GM12878 (cell line): ENCODE data around the gene SLC35F2. TPM values are rescaled to one million over a fixed set of nuclear protein-coding genes. Genes with fewer than 3 reads are reported as not detected.

ENCODE experiments used
- ATAC-seq: fragments of 200-7000 bp; cut with Tn5 transposase; 3 replicates; pipeline ENCODE4 v1.9.1; 2020; ENCODE audit warnings: mild to moderate bottlenecking, moderate library complexity
- BruUV-seq: library from RNA; stranded (reverse); fragments of 400-500 nt; replicated peaks from 2 replicates; lab custom pipeline; 2021; lab: Mats Ljungman, UMichigan
- CTCF ChIA-PET: fragments of 300-600 bp; sonication (Branson Sonifier 250); formaldehyde crosslinking; extraction: SDS; loops from one replicate; lab custom pipeline; 2021; ENCODE audit warnings: inconsistent platforms; lab: Yijun Ruan, JAX
- POLR2A ChIA-PET: fragments of 350-600 bp; formaldehyde crosslinking; extraction: SDS; loops from one replicate; lab custom pipeline; 2021; ENCODE audit warnings: inconsistent platforms; lab: Charles Lee
- RAD21 ChIA-PET: fragments of 300-600 bp; sonication (Branson Sonifier 250); formaldehyde crosslinking; loops from one replicate; lab custom pipeline; 2023; ENCODE audit warnings: antibody characterized with exemption; ENCODE audit not compliant: unreplicated experiment; lab: Charles Lee
- SMC1A ChIA-PET: fragments of 300-600 bp; sonication (Branson Sonifier 250); formaldehyde crosslinking; loops from one replicate; lab custom pipeline; 2023; ENCODE audit not compliant: unreplicated experiment, uncharacterized antibody; lab: Charles Lee
- DNase-seq: peaks from one replicate; pipeline ENCODE4 v3.0.0-alpha.2; 2011; ENCODE audit warnings: low read depth, low spot score
- FAIRE-seq: peaks from 3 replicates; lab custom pipeline; 2011; peaks lifted over from hg19 to GRCh38; lab: Jason Lieb, UNC
- H2AFZ ChIP-seq: 2 replicates; pipeline ENCODE4 v1.6.0; 2011; ENCODE audit warnings: low read depth, low read length, control low read depth; ENCODE audit not compliant: control insufficient read depth
- H3K27ac ChIP-seq: 2 replicates; pipeline ENCODE4 v1.5.1; 2011; ENCODE audit warnings: control low read depth; ENCODE audit not compliant: control insufficient read depth, insufficient read depth
- H3K27me3 ChIP-seq, 2 experiments: replicated peaks in 1 of 2; 2 replicates each; pipeline versions ENCODE4 v1.6.0 to v1.6.1; 2011; ENCODE audit warnings: low read length in 1 of 2; ENCODE audit not compliant: control insufficient read depth in 2 of 2, insufficient read depth in 2 of 2
- H3K36me3 ChIP-seq, 2 experiments: 2 replicates each; pipeline ENCODE4 v1.5.1; 2011; ENCODE audit warnings: low read length in 1 of 2; ENCODE audit not compliant: control insufficient read depth in 2 of 2, insufficient read depth in 2 of 2
- H3K4me1 ChIP-seq: 2 replicates; pipeline ENCODE4 v1.6.1; 2011; ENCODE audit warnings: mild to moderate bottlenecking, low read length, moderate library complexity, mixed read lengths; ENCODE audit not compliant: control insufficient read depth, insufficient read depth
- H3K4me2 ChIP-seq: 2 replicates; pipeline ENCODE4 v1.6.0; 2011; ENCODE audit warnings: control low read depth; ENCODE audit not compliant: control insufficient read depth, insufficient read depth
- H3K4me3 ChIP-seq: fragments of 200-600 bp; sonication (generic); 2 replicates; pipeline ENCODE4 v1.5.1; 2016
- H3K79me2 ChIP-seq: 2 replicates; pipeline ENCODE4 v1.6.0; 2011; ENCODE audit warnings: low read length; ENCODE audit not compliant: control insufficient read depth, insufficient read depth
- H3K9ac ChIP-seq: 2 replicates; pipeline ENCODE4 v1.8.0; 2011; ENCODE audit warnings: low read length, control low read depth, mixed read lengths; ENCODE audit not compliant: control insufficient read depth, insufficient read depth
- H3K9me3 ChIP-seq: replicated peaks from 3 replicates; pipeline ENCODE4 v1.5.1; 2011; ENCODE audit warnings: mild to moderate bottlenecking, low read length; ENCODE audit not compliant: control insufficient read depth, insufficient read depth
- H4K20me1 ChIP-seq: 2 replicates; pipeline ENCODE4 v1.6.0; 2011; ENCODE audit not compliant: control insufficient read depth, insufficient read depth
- BACH1 ChIP-seq: fragments of 450-650 bp; IDR thresholded peaks from 2 replicates; pipeline ENCODE4 v1.6.1; 2017; ENCODE audit warnings: mild to moderate bottlenecking, borderline replicate concordance
- BRCA1 ChIP-seq: IDR thresholded peaks from 2 replicates; pipeline ENCODE4 v1.6.1; 2011; ENCODE audit warnings: low read depth, low read length, improper control_type of control experiment
- HDAC2 ChIP-seq: fragments of 200-600 bp; sonication (generic); IDR thresholded peaks from 2 replicates; pipeline ENCODE4 v1.6.1; 2017
- JUND ChIP-seq: IDR thresholded peaks from 2 replicates; pipeline ENCODE4 v1.6.1; 2012; ENCODE audit warnings: low read depth, mild to moderate bottlenecking, low read length, improper control_type of control experiment, moderate library complexity
- POLR2AphosphoS5 ChIP-seq: IDR thresholded peaks from 2 replicates; pipeline ENCODE4 v1.6.1; 2011; ENCODE audit warnings: mild to moderate bottlenecking, low read length, inconsistent platforms
- STAT1 ChIP-seq: fragments of 450-650 bp; conservative IDR thresholded peaks from 2 replicates; pipeline ENCODE4 v1.6.1; 2014; ENCODE audit warnings: antibody characterized with exemption, mild to moderate bottlenecking
- TCF3 ChIP-seq: IDR thresholded peaks from 2 replicates; pipeline ENCODE4 v1.6.1; 2012; ENCODE audit warnings: low read depth, mild to moderate bottlenecking, low read length, borderline replicate concordance; ENCODE audit not compliant: insufficient read depth
- ZNF384 ChIP-seq: IDR thresholded peaks from 2 replicates; pipeline ENCODE4 v1.6.1; 2012; ENCODE audit warnings: low read depth, mild to moderate bottlenecking, low read length, improper control_type of control experiment, borderline replicate concordance
- ZSCAN29 ChIP-seq: fragments of 450-650 bp; IDR thresholded peaks from 2 replicates; pipeline ENCODE4 v1.6.1; 2017; ENCODE audit warnings: mild to moderate bottlenecking, moderate library complexity
- WGBS: methylation state at CpG from one replicate; pipeline ENCODE4 v1.1.6; 2016; ENCODE audit warnings: low lambda C conversion rate; ENCODE audit not compliant: insufficient replicate concordance, insufficient coverage; ENCODE audit errors: missing lambda C conversion rate; 5-methylcytosine and 5-hydroxymethylcytosine counted together
- in situ Hi-C: fragments of 300-500 bp; cut with MboI; formaldehyde crosslinking; loops from 9 replicates; pipeline ENCODE4 v1.14.3; 2018; ENCODE audit warnings: mixed read lengths
- intact Hi-C: fragments of 100-400 bp; cut with micrococcal nuclease; formaldehyde crosslinking; loops from one replicate; pipeline ENCODE4 v1.14.2; 2022; ENCODE audit not compliant: unreplicated experiment
- polyA plus RNA-seq, 11 experiments: library from polyadenylated mRNA; depleted of rRNA in 4 of 11; unstranded in 6 of 11; stranded (reverse) in 5 of 11; fragments of >200 nt; fragmentation: Nextera tagmentation in 4 of 11; fragmentation: Illumina TruSeq in 1 of 11; extraction: Ambion mirVana in 4 of 11; extraction: Trizol in 1 of 11; gene quantifications; 1 replicate in 1 of 11; 2 replicates in 10 of 11; pipeline versions ENCODE4 v1.2.1 to v1.2.3, GENCODE V29; 2011 to 2016; ENCODE audit warnings: inconsistent platforms in 2 of 11, missing spikeins in 2 of 11, low read depth in 1 of 11
- total RNA-seq, 4 experiments: library from RNA; depleted of rRNA in 3 of 4; stranded (reverse); fragments of >200 nt in 3 of 4; fragmentation: Illumina TruSeq in 1 of 4; extraction: Trizol in 1 of 4; gene quantifications; 2 replicates each; pipeline versions ENCODE4 v1.2.1 to v1.2.3, GENCODE V29; 2013 to 2021
- TF ChIP-seq, protein P1 (sequence below): fragments of 450-650 bp; IDR thresholded peaks from 2 replicates; pipeline ENCODE4 v1.6.1; 2016; ENCODE audit warnings: mild to moderate bottlenecking, moderate library complexity, borderline replicate concordance
- TF ChIP-seq, protein P2 (sequence below): IDR thresholded peaks from 2 replicates; pipeline ENCODE4 v1.6.1; 2012; ENCODE audit warnings: mild to moderate bottlenecking, low read depth, low read length
- TF ChIP-seq, protein P3 (sequence below): fragments of 450-650 bp; formaldehyde crosslinking; IDR thresholded peaks from 2 replicates; pipeline ENCODE4 v1.5.0; 2022; ENCODE audit warnings: mild to moderate bottlenecking, missing genetic modification characterization

SLC35F2 gene
- total and polyA plus RNA-seq, 10 of the 15 experiments (the other 5 are each of a cell fraction or from before 2014, with no cell fraction given): 15.2 to 48.8 (median 40.1) TPM

DNA sequence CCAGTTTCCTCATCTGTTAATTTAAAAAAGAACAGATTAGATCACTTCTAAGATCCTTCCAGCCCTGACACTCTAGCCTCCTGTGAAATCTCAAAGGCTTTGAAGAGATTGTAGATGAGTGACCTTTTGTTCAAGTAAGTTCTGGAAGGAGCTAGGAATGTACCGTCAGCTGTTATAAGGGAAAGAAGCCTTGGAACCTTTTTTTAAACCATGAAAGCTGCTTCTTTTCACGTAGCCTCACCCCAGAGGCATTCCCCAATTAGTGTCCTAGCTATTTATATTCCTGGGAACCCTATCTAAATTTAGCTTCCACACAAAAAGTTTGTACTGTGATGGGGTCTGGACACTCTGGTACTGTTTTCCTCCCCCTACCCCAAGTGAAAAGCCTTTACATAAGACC, 111.0 kb downstream of the SLC35F2 start (continued):
- TF ChIP-seq, protein P1, sequence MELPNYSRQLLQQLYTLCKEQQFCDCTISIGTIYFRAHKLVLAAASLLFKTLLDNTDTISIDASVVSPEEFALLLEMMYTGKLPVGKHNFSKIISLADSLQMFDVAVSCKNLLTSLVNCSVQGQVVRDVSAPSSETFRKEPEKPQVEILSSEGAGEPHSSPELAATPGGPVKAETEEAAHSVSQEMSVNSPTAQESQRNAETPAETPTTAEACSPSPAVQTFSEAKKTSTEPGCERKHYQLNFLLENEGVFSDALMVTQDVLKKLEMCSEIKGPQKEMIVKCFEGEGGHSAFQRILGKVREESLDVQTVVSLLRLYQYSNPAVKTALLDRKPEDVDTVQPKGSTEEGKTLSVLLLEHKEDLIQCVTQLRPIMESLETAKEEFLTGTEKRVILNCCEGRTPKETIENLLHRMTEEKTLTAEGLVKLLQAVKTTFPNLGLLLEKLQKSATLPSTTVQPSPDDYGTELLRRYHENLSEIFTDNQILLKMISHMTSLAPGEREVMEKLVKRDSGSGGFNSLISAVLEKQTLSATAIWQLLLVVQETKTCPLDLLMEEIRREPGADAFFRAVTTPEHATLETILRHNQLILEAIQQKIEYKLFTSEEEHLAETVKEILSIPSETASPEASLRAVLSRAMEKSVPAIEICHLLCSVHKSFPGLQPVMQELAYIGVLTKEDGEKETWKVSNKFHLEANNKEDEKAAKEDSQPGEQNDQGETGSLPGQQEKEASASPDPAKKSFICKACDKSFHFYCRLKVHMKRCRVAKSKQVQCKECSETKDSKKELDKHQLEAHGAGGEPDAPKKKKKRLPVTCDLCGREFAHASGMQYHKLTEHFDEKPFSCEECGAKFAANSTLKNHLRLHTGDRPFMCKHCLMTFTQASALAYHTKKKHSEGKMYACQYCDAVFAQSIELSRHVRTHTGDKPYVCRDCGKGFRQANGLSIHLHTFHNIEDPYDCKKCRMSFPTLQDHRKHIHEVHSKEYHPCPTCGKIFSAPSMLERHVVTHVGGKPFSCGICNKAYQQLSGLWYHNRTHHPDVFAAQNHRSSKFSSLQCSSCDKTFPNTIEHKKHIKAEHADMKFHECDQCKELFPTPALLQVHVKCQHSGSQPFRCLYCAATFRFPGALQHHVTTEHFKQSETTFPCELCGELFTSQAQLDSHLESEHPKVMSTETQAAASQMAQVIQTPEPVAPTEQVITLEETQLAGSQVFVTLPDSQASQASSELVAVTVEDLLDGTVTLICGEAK: no peak
- TF ChIP-seq STAT1 (no peak), HDAC2 (no peak)

DNA sequence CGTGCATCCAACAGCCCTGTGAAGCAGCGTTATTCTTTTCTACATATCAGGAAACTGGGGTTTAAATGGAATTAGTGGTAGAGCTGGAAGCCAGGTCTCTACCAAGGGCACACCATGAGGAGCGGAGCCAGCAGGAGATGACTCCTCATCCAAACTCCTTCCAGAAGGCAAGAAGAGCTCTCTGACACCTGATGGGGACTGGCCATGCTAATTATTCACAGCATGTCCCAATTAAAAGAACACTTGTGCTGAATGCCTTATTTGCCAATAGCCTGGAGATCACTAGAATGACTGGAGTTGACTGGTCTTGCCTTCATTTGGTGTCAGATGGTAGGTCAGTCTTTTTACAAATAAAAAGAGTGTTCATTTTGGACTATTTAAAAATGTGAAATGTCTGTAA, 113.9 kb downstream of the SLC35F2 start:
- in situ Hi-C loops (loop anchor here (5.0 kb wide), 1 partner anchor 153 kb away; no protein-coding TSS in a partner anchor), intact Hi-C loops (no loop called here)
- Histone ChIP-seq H3K4me1 (no peaks in the 10 kb centered on the region), H3K4me3 (no peak overlapping the region), H3K36me3 (no peaks in the 10 kb centered on the region), H3K9ac (no peak overlapping the region), H3K27me3 (no peaks in the 10 kb centered on the region; a peak in 1 of 4 replicates), H3K4me2 (no peak overlapping the region), H4K20me1 (no peaks in the 10 kb centered on the region), H3K79me2 (no peaks in the 10 kb centered on the region), H3K27ac (no peak overlapping the region), H2AFZ (no peak overlapping the region), H3K9me3 (no peaks in the 10 kb centered on the region)
- ChIA-PET RAD21 (no interaction called here), CTCF (interaction anchor here (0.6 to 7.2 kb wide), 6 partner anchors 12 to 153 kb away, joined by 3 to 44 read pairs (median 8); no protein-coding TSS in a partner anchor), POLR2A (no interaction called here), SMC1A (interaction anchor here (1.0 to 2.5 kb wide), 3 partner anchors 11 to 145 kb away, joined by 3 to 7 read pairs (median 3); no protein-coding TSS in a partner anchor)
- DNase-seq: no peak
- no TSS peak for BruUV-seq
- WGBS: 20% methylated on average over 3 of the region's 3 CpGs
- no peak for FAIRE-seq
- ATAC-seq: no peak
- TF ChIP-seq BACH1: no peak
- no peak for TF ChIP-seq ZSCAN29
- TF ChIP-seq POLR2AphosphoS5: no peak
- TF ChIP-seq, protein P2, sequence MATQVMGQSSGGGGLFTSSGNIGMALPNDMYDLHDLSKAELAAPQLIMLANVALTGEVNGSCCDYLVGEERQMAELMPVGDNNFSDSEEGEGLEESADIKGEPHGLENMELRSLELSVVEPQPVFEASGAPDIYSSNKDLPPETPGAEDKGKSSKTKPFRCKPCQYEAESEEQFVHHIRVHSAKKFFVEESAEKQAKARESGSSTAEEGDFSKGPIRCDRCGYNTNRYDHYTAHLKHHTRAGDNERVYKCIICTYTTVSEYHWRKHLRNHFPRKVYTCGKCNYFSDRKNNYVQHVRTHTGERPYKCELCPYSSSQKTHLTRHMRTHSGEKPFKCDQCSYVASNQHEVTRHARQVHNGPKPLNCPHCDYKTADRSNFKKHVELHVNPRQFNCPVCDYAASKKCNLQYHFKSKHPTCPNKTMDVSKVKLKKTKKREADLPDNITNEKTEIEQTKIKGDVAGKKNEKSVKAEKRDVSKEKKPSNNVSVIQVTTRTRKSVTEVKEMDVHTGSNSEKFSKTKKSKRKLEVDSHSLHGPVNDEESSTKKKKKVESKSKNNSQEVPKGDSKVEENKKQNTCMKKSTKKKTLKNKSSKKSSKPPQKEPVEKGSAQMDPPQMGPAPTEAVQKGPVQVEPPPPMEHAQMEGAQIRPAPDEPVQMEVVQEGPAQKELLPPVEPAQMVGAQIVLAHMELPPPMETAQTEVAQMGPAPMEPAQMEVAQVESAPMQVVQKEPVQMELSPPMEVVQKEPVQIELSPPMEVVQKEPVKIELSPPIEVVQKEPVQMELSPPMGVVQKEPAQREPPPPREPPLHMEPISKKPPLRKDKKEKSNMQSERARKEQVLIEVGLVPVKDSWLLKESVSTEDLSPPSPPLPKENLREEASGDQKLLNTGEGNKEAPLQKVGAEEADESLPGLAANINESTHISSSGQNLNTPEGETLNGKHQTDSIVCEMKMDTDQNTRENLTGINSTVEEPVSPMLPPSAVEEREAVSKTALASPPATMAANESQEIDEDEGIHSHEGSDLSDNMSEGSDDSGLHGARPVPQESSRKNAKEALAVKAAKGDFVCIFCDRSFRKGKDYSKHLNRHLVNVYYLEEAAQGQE: no peak
- no peak for TF ChIP-seq JUND
- TF ChIP-seq, protein P3, sequence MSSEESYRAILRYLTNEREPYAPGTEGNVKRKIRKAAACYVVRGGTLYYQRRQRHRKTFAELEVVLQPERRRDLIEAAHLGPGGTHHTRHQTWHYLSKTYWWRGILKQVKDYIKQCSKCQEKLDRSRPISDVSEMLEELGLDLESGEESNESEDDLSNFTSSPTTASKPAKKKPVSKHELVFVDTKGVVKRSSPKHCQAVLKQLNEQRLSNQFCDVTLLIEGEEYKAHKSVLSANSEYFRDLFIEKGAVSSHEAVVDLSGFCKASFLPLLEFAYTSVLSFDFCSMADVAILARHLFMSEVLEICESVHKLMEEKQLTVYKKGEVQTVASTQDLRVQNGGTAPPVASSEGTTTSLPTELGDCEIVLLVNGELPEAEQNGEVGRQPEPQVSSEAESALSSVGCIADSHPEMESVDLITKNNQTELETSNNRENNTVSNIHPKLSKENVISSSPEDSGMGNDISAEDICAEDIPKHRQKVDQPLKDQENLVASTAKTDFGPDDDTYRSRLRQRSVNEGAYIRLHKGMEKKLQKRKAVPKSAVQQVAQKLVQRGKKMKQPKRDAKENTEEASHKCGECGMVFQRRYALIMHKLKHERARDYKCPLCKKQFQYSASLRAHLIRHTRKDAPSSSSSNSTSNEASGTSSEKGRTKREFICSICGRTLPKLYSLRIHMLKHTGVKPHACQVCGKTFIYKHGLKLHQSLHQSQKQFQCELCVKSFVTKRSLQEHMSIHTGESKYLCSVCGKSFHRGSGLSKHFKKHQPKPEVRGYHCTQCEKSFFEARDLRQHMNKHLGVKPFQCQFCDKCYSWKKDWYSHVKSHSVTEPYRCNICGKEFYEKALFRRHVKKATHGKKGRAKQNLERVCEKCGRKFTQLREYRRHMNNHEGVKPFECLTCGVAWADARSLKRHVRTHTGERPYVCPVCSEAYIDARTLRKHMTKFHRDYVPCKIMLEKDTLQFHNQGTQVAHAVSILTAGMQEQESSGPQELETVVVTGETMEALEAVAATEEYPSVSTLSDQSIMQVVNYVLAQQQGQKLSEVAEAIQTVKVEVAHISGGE (CRISPR knock-in tag): no peak
- TF ChIP-seq BRCA1: no peak
- no peak for TF ChIP-seq ZNF384
- TF ChIP-seq TCF3: no peak
